Measurements from ENCODE around the gene REEP1.

GRCh38 chr2:86204458-86204857, 133.0 kb downstream of the REEP1 start:
- TF ChIP-seq CTCF (IDR thresholded peaks at IDR 0.05; ENCODE audit: low read length) (no peak), EZH2 (IDR thresholded peaks at IDR 0.05; ENCODE audit: borderline replicate concordance, low read length) (no peak)
